Subcutaneous abdominal adipose tissue (tissue), 5 donors: ENCODE data around the gene CPNE2.
"Not testable (repeated sequence)": the region's sequence is repeated elsewhere in the genome, so short reads cannot be mapped to it uniquely, and the experiment has no call there.

Experiments
- H3K27ac ChIP-seq: one replicate; pipeline ENCODE4 v1.7.0; 2013; ENCODE audit warnings: low read depth, mild to moderate bottlenecking, inconsistent platforms, low read length, moderate library complexity
- H3K27me3 ChIP-seq, 5 donors: one replicate each; pipeline ENCODE4 v1.7.0; 2013; ENCODE audit warnings: low read length in 5 of 5, inconsistent platforms in 1 of 5; ENCODE audit not compliant: control insufficient read depth in 5 of 5, insufficient read depth in 4 of 5
- H3K36me3 ChIP-seq, 5 donors: one replicate each; pipeline ENCODE4 v1.7.0; 2013; ENCODE audit warnings: low read length in 5 of 5; ENCODE audit not compliant: control insufficient read depth in 5 of 5, insufficient read depth in 5 of 5
- H3K4me1 ChIP-seq, 5 donors: one replicate each; pipeline ENCODE4 v1.7.0; 2013; ENCODE audit warnings: low read length in 5 of 5, mild to moderate bottlenecking in 3 of 5, moderate library complexity in 1 of 5; ENCODE audit not compliant: control insufficient read depth in 5 of 5, insufficient read depth in 5 of 5
- H3K4me3 ChIP-seq, 5 donors: one replicate each; pipeline ENCODE4 v1.7.0; 2013; ENCODE audit warnings: low read length in 5 of 5, low read depth in 1 of 5
- H3K9ac ChIP-seq, 5 donors: one replicate each; pipeline ENCODE4 v1.7.0; 2013; ENCODE audit warnings: low read length in 5 of 5, mild to moderate bottlenecking in 4 of 5, moderate library complexity in 3 of 5
- H3K9me3 ChIP-seq, 5 donors: one replicate each; pipeline ENCODE4 v1.7.0; 2013; ENCODE audit warnings: low read length in 5 of 5; ENCODE audit not compliant: control insufficient read depth in 5 of 5
- donor health status: healthy.
- donor health status: healthy.
- donor health status: healthy.
- donor health status: healthy.
- donor health status: healthy.

The CPNE2 gene

DNA sequence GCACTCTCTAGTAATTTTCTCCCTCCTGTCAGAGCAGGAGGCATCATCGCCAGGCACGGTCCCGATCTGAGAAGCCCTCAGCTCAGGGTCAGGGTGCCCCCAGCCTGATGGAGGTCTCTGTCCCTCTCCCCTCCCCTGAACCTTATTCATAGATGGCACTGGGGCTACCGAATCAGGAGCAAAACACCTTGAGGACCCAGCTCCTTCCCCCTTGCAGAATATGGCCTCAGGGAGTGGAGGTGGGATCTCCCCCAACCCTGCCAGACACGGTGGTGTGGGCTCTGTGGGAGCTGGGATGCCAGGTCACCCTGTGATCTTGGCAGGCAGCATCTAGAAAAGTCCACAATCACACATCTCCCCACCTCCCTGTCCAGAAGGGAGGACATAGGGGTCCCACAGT is 2.5 kb downstream of the CPNE2 start:
- H3K9ac ChIP-seq, result peak overlapping the region in 2 of 5 donors; percentile 64 to 66
- H3K27me3 ChIP-seq, result no peaks in the 10 kb centered on the region
- peaks cover 8 to 64% (median 54%) of the 10 kb centered on the region in 5 donors for H3K4me1 ChIP-seq
- H3K27ac ChIP-seq, result peak overlapping the region; percentile 70
- H3K4me3 ChIP-seq, result peak overlapping the region in 3 of 5 donors; percentile 69 to 86 (median 79)
- no peaks in the 10 kb centered on the region for H3K9me3 ChIP-seq
- peaks cover 0 to 8% (median 2%) of the 10 kb centered on the region in 5 donors for H3K36me3 ChIP-seq

DNA sequence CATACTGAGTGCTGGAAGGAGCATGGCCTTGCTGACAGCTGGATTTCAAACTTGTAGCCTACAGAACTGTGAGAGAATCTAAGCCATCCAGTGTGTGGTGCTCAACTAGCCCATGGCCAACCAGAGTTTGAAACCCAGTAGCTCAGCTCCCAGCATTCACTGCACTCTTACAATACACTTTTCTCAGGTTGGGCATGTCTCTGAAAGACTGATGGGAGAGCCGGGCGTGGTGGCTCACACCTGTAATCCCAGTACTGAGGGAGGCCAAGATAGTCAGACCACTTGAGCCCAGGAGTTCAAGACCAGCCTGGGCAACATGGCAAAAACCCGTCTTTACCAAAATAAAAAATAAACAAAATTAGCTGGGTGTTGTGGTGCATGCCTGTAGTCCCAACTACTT is 3.8 kb downstream of the CPNE2 start:
- Histone ChIP-seq H3K4me3 (no peak overlapping the region), H3K9ac (peak overlapping the region in 1 of 5 donors; percentile 43), H3K27me3 (no peaks in the 10 kb centered on the region), H3K4me1 (peaks cover 8 to 60% (median 53%) of the 10 kb centered on the region in 5 donors), H3K27ac (no peak overlapping the region), H3K36me3 (peaks cover 0 to 8% (median 2%) of the 10 kb centered on the region in 5 donors), H3K9me3 (no peaks in the 10 kb centered on the region)

DNA sequence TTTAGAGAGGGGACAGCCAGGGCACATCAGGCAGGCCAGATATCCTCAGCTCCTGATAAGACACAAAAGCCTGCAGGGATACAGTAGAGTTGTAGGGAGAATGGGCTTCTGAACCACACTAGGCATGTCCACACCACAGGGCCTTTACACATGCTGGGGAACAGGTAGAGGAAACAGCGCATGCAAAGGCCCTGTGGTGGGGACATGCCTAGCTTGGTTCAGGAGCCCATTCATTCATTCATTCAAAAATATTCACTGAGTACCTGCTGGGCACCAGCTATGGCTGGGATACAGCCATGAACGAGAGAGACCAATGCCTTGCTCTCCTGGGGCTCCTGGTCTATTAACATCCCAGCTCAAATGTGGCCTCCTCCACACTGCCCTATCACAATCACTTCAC is 4.4 kb downstream of the CPNE2 start:
- Histone ChIP-seq H3K4me1 (peaks cover 8 to 54% (median 49%) of the 10 kb centered on the region in 5 donors), H3K27ac (no peak overlapping the region)

DNA sequence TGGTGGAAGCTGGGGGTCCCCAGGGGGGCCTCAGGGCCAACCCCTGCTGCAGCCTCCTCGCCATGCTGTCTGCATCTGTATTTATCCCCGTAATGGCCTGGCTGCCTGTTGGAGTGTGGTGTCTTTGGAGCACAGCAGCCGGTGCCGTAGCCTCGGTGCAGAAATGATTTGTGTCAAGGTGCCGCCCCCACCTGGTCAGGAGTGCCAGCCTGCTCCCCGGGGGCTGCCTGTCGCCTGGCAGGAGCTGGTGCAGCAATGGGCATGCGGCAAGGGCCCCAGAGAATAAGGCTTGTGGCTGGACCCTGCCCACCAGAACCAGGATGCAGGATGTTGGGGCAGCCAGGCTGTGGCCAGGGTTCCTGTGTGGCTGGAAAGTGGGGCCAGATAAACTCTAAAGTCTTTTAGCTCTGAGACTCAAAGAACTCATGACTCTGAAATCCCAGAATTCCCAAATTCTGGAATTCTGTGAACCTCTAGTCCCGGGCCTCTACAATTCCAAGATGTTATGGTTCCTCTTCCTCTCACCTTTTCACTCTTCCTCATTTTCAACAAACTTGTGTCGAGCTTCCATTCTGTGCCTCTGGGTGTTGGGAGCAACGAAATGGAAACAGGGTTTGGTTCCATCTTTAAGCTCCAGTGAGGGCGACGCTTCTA is 5.9 kb downstream of the CPNE2 start:
- Histone ChIP-seq H3K27ac (no peak overlapping the region), H3K4me1 (peaks cover 8 to 47% (median 42%) of the 10 kb centered on the region in 5 donors), H3K9me3 (no peaks in the 10 kb centered on the region), H3K36me3 (peaks cover 0 to 8% (median 2%) of the 10 kb centered on the region in 5 donors), H3K27me3 (no peaks in the 10 kb centered on the region), H3K9ac (peak overlapping the region in 1 of 5 donors; percentile 47), H3K4me3 (no peak overlapping the region)

More for the DNA sequence above, 4.4 kb downstream of the CPNE2 start:
- Histone ChIP-seq H3K9ac (no peak overlapping the region), H3K4me3 (no peak overlapping the region), H3K27me3 (no peaks in the 10 kb centered on the region), H3K9me3 (no peaks in the 10 kb centered on the region), H3K36me3 (peaks cover 0 to 8% (median 2%) of the 10 kb centered on the region in 5 donors)

DNA sequence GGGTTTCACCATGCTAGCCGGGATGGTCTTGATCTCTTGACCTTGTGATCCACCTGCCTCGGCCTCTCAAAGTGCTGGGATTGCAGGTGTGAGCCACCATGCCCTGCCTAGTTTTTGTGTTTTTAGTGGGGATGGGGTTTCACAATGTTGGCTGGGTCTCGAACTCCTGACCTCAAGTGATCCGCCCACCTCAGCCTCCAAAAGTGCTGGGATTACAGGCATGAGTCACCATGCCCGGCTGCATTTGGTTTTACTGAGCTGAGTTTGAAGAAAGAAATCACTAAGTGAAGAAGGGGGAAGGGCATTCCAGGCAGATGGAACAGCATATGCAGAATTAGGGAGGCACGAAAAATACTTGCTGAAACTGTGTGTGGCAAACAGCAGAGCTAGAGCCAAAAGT is 7.6 kb downstream of the CPNE2 start:
- H3K9ac ChIP-seq, H3K27me3 ChIP-seq, H3K4me3 ChIP-seq, H3K27ac ChIP-seq, H3K36me3 ChIP-seq, H3K9me3 ChIP-seq: not testable (repeated sequence)
- peaks cover 0 to 34% (median 32%) of the 10 kb centered on the region in 5 donors for H3K4me1 ChIP-seq

DNA sequence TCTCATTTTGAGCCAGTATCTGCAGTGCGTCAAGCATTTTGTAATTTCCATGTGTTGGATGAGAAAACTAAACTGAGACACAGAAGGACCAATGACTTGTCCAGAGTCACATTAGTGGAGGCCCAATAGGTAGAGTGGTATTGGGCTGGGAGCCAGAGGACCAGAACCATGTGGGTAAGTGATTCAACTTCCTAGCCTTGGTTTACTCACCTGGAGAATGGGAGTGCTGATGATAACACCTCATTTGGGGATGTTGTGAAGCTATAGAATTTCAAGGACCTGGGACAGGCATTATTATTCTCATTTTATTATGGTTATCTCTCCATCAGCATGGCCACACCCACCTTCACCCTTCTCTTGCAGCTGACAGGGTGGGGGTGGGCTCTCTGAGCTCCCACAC is 8.1 kb downstream of the CPNE2 start:
- peaks cover 0 to 34% (median 30%) of the 10 kb centered on the region in 5 donors for H3K4me1 ChIP-seq

DNA sequence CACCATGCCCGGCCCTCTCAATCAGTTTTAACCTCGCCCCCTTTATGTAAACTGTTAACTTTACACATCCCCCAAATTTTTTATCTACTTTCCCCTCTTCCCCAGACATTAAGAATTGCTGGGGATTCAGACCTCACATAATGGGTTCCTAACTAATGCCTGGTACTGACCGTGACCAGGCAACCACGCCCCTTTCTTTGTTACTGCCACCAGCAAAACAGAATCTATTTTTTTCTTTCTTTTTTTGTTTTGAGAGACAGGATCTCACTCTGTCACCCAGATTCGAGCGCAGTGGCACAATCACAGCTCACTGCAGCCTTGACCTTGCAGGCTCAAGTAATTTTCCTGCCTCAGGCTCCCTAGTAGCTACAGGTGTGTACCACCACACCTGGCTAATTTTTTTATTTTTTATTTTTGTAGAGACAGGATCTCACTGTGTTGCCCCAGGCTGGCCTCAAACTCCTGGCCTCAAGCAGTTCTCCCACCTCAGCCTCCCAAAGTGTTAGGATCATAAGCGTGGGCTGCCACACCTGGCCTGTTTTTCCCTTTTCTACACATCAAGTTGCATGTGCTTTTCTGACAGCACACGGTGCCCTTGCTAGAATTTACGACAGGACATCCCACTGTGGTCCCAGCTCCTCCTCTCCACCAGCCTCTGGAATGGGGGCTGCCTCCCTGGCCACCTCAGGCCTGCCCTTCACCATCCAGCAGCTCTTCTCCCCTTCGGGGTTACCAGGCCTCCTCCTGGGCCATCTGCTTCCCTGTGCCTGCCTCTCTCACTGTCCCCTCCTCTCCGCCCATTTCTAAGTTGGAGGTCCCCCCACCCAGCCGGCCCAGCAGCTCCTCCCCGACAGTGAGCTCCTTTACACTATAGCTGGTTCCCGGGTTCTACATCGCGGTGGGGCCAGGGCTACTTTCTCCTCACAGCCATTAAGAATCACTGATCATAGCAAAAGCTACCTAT is 10.8 kb downstream of the CPNE2 start:
- Histone ChIP-seq H3K9ac (no peak overlapping the region), H3K4me3 (no peak overlapping the region), H3K9me3 (no peaks in the 10 kb centered on the region), H3K36me3 (no peaks in the 10 kb centered on the region), H3K4me1 (peaks cover 0 to 35% (median 18%) of the 10 kb centered on the region in 5 donors), H3K27me3 (no peaks in the 10 kb centered on the region), H3K27ac (no peak overlapping the region)

More for the DNA sequence above, 8.1 kb downstream of the CPNE2 start:
- H3K4me3 ChIP-seq, result no peak overlapping the region
- H3K27me3 ChIP-seq, result no peaks in the 10 kb centered on the region
- H3K27ac ChIP-seq, result no peak overlapping the region
- no peak overlapping the region for H3K9ac ChIP-seq
- no peaks in the 10 kb centered on the region for H3K9me3 ChIP-seq
- peaks cover 0 to 8% (median 2%) of the 10 kb centered on the region in 5 donors for H3K36me3 ChIP-seq

DNA sequence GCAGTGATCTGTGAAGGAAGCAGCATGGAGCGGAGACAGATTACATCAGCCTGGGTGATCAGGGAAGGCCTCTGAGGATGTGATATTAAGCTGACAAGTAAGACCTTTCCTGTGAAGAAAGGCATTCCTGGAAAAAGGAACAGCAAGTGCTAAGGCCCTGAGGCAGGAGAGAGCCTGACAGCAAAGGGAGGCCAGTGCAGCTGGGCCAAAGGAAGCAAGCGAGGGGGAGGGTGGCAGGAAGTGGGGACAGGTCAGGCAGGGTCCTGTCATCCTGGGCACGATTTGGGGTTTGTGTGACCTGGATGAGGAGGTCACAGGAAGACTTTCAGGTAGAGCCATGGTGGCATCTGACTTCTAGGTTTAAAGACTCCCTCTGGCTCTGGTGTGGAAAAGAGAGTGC is 12.3 kb downstream of the CPNE2 start:
- Histone ChIP-seq H3K4me3 (no peak overlapping the region), H3K9ac (no peak overlapping the region), H3K27me3 (no peaks in the 10 kb centered on the region), H3K27ac (no peak overlapping the region), H3K36me3 (no peaks in the 10 kb centered on the region), H3K9me3 (no peaks in the 10 kb centered on the region), H3K4me1 (peaks cover 0 to 27% (median 9%) of the 10 kb centered on the region in 5 donors)

DNA sequence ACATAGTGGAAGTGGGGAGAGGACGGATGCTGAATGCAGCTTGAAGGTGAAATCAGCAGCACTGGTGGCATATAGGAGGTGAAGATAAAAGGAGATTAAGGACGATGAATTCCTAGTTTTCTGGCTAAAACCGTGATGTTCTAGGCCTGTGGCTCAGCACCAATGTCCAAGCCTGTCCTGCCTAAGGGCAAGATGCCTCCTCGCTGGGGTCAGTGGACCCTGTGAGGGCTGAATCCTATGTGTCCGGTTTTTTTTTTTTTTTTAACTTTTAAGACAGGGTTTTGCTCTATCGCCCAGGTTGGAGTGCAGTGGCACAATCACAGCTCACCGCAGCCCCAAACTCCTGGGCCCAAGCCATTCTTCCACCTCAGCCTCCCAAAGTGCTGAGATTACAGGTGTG is 12.8 kb downstream of the CPNE2 start:
- Histone ChIP-seq H3K27me3 (no peaks in the 10 kb centered on the region), H3K4me3 (no peak overlapping the region), H3K27ac (no peak overlapping the region), H3K9ac (no peak overlapping the region), H3K4me1 (peaks cover 0 to 27% (median 9%) of the 10 kb centered on the region in 5 donors), H3K9me3 (no peaks in the 10 kb centered on the region), H3K36me3 (no peaks in the 10 kb centered on the region)

DNA sequence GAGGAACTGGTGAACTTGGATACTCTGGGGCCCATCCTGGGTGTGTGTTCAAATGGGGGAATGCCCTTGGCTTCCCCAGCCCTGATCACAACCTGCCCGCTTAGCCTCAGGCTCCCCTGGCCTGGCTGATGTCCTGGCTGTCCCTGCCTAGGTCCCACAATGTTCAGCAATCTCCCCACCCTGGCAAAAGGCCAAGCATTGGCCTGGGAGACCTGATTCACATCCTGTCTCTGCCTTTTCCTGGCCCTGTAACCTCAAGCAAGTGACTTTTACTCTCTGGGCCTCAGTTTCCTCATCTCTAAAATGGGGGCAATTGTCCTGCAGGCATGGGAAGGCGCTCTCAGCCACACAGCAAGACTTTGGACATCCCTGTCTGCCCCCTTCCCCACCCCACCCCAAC is 14.4 kb downstream of the CPNE2 start:
- H3K4me3 ChIP-seq, result no peak overlapping the region
- H3K27ac ChIP-seq, result no peak overlapping the region
- H3K9ac ChIP-seq, result peak overlapping the region in 1 of 5 donors; percentile 0
- H3K36me3 ChIP-seq, result peaks cover 0 to 6% (median 0%) of the 10 kb centered on the region in 5 donors
- H3K27me3 ChIP-seq, result no peaks in the 10 kb centered on the region
- peaks cover 0 to 27% (median 9%) of the 10 kb centered on the region in 5 donors for H3K4me1 ChIP-seq
- H3K9me3 ChIP-seq, result no peaks in the 10 kb centered on the region
